Measurements from ENCODE around the gene SNRPF. TPM values are rescaled to one million over a fixed set of nuclear protein-coding genes. Genes with fewer than 3 reads are reported as not detected.

The SNRPF gene
- total RNA-seq, 4 donors from 2014 or later = 6.6 to 12.9 (median 8.6) TPM

- 66 to 68% methylated on average over 10 of the region's 10 CpGs for WGBS, 2 donors
- DNase-seq (ENCODE audit: low spot score in 2 of 2) = no peak
- H3K4me3 ChIP-seq = peak overlapping the region; percentile 66 to 83 (median 74)
- peaks cover 0 to 38% (median 5%) of the 10 kb centered on the region in 3 donors for H3K36me3 ChIP-seq
- H3K27me3 ChIP-seq = no peaks in the 10 kb centered on the region
- no peaks in the 10 kb centered on the region for H3K9me3 ChIP-seq
- TF ChIP-seq POLR2A (IDR thresholded peaks at IDR 0.05) = no peak
- TF ChIP-seq EP300 (IDR thresholded peaks at IDR 0.05) = no peak
- no peak for TF ChIP-seq CTCF (IDR thresholded peaks at IDR 0.05)
- peaks cover 0 to 27% (median 15%) of the 10 kb centered on the region in 4 donors for H3K4me1 ChIP-seq
- no peak overlapping the region for H3K27ac ChIP-seq
These were observed 1.4 kb downstream of the SNRPF start for GRCh38 chr12:95859947-95860850.

GRCh38 chr12:95862038-95862437 lies 3.3 kb downstream of the SNRPF start:
- Histone ChIP-seq H3K27ac (no peak overlapping the region), H3K9me3 (no peaks in the 10 kb centered on the region), H3K36me3 (peaks cover 0 to 43% (median 5%) of the 10 kb centered on the region in 3 donors), H3K27me3 (no peaks in the 10 kb centered on the region), H3K4me1 (peaks cover 0 to 27% (median 15%) of the 10 kb centered on the region in 4 donors), H3K4me3 (no peak overlapping the region)
- TF ChIP-seq POLR2A (IDR thresholded peaks at IDR 0.05) = no peak
- no peak for TF ChIP-seq EP300 (IDR thresholded peaks at IDR 0.05)
- no peak for TF ChIP-seq CTCF (IDR thresholded peaks at IDR 0.05)
- DNase-seq (ENCODE audit: low spot score in 2 of 2) = no peak
- WGBS, 2 donors = 99% methylated on average over 3 of the region's 3 CpGs

GRCh38 chr12:95863337-95863736 lies 4.6 kb downstream of the SNRPF start:
- Histone ChIP-seq H3K9me3 (no peaks in the 10 kb centered on the region), H3K27me3 (no peaks in the 10 kb centered on the region), H3K27ac (no peak overlapping the region), H3K4me3 (no peak overlapping the region), H3K36me3 (peaks cover 0 to 52% (median 5%) of the 10 kb centered on the region in 3 donors), H3K4me1 (peaks cover 0 to 20% (median 10%) of the 10 kb centered on the region in 4 donors)
- DNase-seq (ENCODE audit: low spot score in 2 of 2) = no peak
- no peak for TF ChIP-seq CTCF (IDR thresholded peaks at IDR 0.05)
- no peak for TF ChIP-seq POLR2A (IDR thresholded peaks at IDR 0.05)
- no peak for TF ChIP-seq EP300 (IDR thresholded peaks at IDR 0.05)

- Histone ChIP-seq H3K27me3 (no peaks in the 10 kb centered on the region), H3K9me3 (no peaks in the 10 kb centered on the region), H3K27ac (no peak overlapping the region), H3K36me3 (peaks cover 0 to 34% (median 0%) of the 10 kb centered on the region in 3 donors), H3K4me3 (no peak overlapping the region), H3K4me1 (no peaks in the 10 kb centered on the region)
- no peak for DNase-seq (ENCODE audit: low spot score in 2 of 2)
- WGBS, 2 donors = 83 to 90% methylated on average over 4 of the region's 4 CpGs
- TF ChIP-seq POLR2A (IDR thresholded peaks at IDR 0.05) = no peak
- no peak for TF ChIP-seq EP300 (IDR thresholded peaks at IDR 0.05)
- TF ChIP-seq CTCF (IDR thresholded peaks at IDR 0.05) = no peak
These were observed 12.1 kb downstream of the SNRPF start for GRCh38 chr12:95870897-95871296.

GRCh38 chr12:95874452-95874851 lies 15.7 kb downstream of the SNRPF start:
- no peaks in the 10 kb centered on the region for H3K9me3 ChIP-seq
- 79 to 80% methylated on average over 4 of the region's 4 CpGs for WGBS, 2 donors
- no peaks in the 10 kb centered on the region for H3K4me1 ChIP-seq
- H3K27me3 ChIP-seq = no peaks in the 10 kb centered on the region
- H3K36me3 ChIP-seq = peaks cover 0 to 15% (median 0%) of the 10 kb centered on the region in 3 donors
- no peak overlapping the region for H3K4me3 ChIP-seq
- DNase-seq (ENCODE audit: low spot score in 2 of 2) = no peak
- TF ChIP-seq EP300 (IDR thresholded peaks at IDR 0.05) (no peak), POLR2A (IDR thresholded peaks at IDR 0.05) (no peak), CTCF (IDR thresholded peaks at IDR 0.05) (no peak)
- no peak overlapping the region for H3K27ac ChIP-seq
